Psoas muscle (tissue), 8 donors: ENCODE measurements around the gene TRIM8. TPM values are rescaled to one million over a fixed set of nuclear protein-coding genes. Genes with fewer than 3 reads are reported as not detected.

Experiments
- ATAC-seq, 4 donors: fragments of 200-7000 bp; cut with Tn5 transposase; one replicate each; pipeline ENCODE4 v1.9.1; 2020; ENCODE audit warnings: moderate library complexity in 3 of 4, mild to moderate bottlenecking in 2 of 4
- DNase-seq, 2 donors: peaks; one replicate each; pipeline ENCODE4 v3.0.0-alpha.2; 2020
- H3K27ac ChIP-seq: fragments of 200-600 bp; one replicate; pipeline ENCODE4 v1.8.0; 2022
- H3K27me3 ChIP-seq, 3 donors: fragments of 200-600 bp in 1 of 3; one replicate each; pipeline versions ENCODE4 v1.6.1 to v1.8.0; 2013 to 2022; ENCODE audit warnings: low read length in 2 of 3, mild to moderate bottlenecking in 2 of 3, moderate library complexity in 1 of 3; ENCODE audit not compliant: insufficient read depth in 3 of 3
- H3K36me3 ChIP-seq, 2 donors: fragments of 200-600 bp in 1 of 2; one replicate each; pipeline versions ENCODE4 v1.6.1 to v1.8.0; 2013 to 2022; ENCODE audit warnings: low read depth in 1 of 2, mild to moderate bottlenecking in 1 of 2, moderate library complexity in 1 of 2; ENCODE audit not compliant: insufficient read depth in 1 of 2
- H3K4me1 ChIP-seq: fragments of 200-600 bp; one replicate; pipeline ENCODE4 v1.8.0; 2022
- H3K4me3 ChIP-seq: fragments of 200-600 bp; one replicate; pipeline ENCODE4 v1.8.0; 2022; ENCODE audit warnings: mild to moderate bottlenecking
- H3K9me3 ChIP-seq: fragments of 200-600 bp; one replicate; pipeline ENCODE4 v1.8.0; 2022
- WGBS, 3 donors: extraction: QIAGEN DNeasy Blood & Tissue Kit; methylation state at CpG; one replicate each; pipeline versions ENCODE4 v1.1.6 to v1.1.7; 2013; 5-methylcytosine and 5-hydroxymethylcytosine counted together
- intact Hi-C, 2 donors: fragments of 100-400 bp; cut with DNase I; formaldehyde crosslinking; loops; one replicate each; pipeline versions ENCODE4 v1.11.0 to v1.14.2; 2022
- polyA plus RNA-seq, 3 donors: library from polyadenylated mRNA; stranded (reverse); fragments of 200-250 nt; gene quantifications; one replicate each; pipeline ENCODE4 v1.2.3, GENCODE V29; 2013
- total RNA-seq, 4 donors: library from RNA; stranded (reverse); fragmentation: NEBNext Ultra II Directional in 2 of 4; extraction: Animal tissue kit (Norgen Biotek cat#: 25700) in 2 of 4; gene quantifications; one replicate each; pipeline versions ENCODE4 v1.2.1 to v1.2.4, GENCODE V29; 2021 to 2023
- TF ChIP-seq, protein P1 (sequence below): fragments of 200-600 bp; IDR thresholded peaks from one replicate; pipeline ENCODE4 v1.8.0; 2022; ENCODE audit warnings: antibody characterized with exemption
- donor health status: healthy with polysubstance abuse.
- donor health status: DM: no; HTN: no; CAD: no; lungs with moderate emphysema.
- donor health status: Bipolar disorder and iron deficiency.
- donor health status: healthy.
- donor health status: DM: yes; HTN: yes; CAD: no.
- donor health status: DM: no; HTN: no; CAD: no.
- donor health status: DM: no; HTN: no; CAD: no.
- donor health status: DM: yes; HTN: yes; CAD: no.

The TRIM8 gene
- total and polyA plus RNA-seq, 7 donors, result 57.6 to 166 (median 97.2) TPM

DNA sequence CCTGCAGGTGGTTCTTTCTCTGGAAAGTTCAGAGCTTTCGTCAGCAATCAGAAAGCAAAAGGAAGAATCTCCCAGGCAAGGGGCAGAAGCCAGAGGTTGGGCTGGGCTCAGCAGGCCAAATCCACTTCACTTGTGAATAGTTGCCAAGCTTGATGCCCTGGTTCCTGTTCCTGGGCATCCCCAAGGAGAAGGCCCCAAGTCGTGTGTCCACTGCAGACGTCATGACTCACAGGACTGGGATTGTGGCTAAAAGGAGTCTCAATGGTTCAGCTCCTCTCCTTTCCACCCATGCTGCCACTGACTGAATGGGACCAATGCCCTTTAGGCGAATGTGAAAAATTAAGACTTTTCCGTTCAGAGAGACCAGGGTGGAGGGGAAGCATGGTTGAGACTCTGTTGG is 38.6 kb upstream of the TRIM8 start:
- Histone ChIP-seq H3K27ac (no peak overlapping the region), H3K4me1 (peaks cover 60% of the 10 kb centered on the region), H3K27me3 (no peaks in the 10 kb centered on the region), H3K9me3 (no peaks in the 10 kb centered on the region), H3K4me3 (no peak overlapping the region), H3K36me3 (no peaks in the 10 kb centered on the region)
- DNase-seq (no peak), ATAC-seq (no peak)
- TF ChIP-seq, protein P1, sequence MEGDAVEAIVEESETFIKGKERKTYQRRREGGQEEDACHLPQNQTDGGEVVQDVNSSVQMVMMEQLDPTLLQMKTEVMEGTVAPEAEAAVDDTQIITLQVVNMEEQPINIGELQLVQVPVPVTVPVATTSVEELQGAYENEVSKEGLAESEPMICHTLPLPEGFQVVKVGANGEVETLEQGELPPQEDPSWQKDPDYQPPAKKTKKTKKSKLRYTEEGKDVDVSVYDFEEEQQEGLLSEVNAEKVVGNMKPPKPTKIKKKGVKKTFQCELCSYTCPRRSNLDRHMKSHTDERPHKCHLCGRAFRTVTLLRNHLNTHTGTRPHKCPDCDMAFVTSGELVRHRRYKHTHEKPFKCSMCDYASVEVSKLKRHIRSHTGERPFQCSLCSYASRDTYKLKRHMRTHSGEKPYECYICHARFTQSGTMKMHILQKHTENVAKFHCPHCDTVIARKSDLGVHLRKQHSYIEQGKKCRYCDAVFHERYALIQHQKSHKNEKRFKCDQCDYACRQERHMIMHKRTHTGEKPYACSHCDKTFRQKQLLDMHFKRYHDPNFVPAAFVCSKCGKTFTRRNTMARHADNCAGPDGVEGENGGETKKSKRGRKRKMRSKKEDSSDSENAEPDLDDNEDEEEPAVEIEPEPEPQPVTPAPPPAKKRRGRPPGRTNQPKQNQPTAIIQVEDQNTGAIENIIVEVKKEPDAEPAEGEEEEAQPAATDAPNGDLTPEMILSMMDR, result no peak
- 75 to 79% (median 77%) methylated on average over 5 of the region's 5 CpGs for WGBS, 3 donors
- intact Hi-C loops, result no loop called here

DNA sequence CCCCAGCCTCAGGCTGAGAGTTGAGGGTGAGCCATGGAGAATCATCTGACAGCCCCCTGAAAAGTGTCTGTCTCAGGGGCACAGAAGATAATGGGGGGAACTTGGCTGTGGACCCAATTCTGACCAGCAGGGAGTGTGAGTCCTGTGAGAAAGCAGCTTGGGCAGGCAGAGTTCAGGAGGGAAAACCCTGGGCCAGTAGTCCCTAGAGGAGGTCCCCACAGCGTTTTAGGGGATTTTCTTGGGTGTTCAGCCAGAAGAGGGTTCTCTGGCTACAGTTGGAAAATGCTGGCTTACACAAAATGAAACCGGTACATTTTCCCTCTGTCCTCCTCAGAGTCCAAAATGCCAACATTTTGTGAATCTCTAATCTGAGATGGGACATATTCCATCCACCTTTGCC is 35.8 kb upstream of the TRIM8 start:
- Histone ChIP-seq H3K36me3 (no peaks in the 10 kb centered on the region), H3K4me3 (no peak overlapping the region), H3K9me3 (no peaks in the 10 kb centered on the region), H3K27me3 (no peaks in the 10 kb centered on the region), H3K27ac (no peak overlapping the region), H3K4me1 (peaks cover 49% of the 10 kb centered on the region)
- intact Hi-C loops, result no loop called here
- TF ChIP-seq, protein P1, result no peak
- WGBS, 3 donors, result 46 to 73% (median 62%) methylated on average over 2 of the region's 2 CpGs
- ATAC-seq, result no peak
- no peak for DNase-seq

DNA sequence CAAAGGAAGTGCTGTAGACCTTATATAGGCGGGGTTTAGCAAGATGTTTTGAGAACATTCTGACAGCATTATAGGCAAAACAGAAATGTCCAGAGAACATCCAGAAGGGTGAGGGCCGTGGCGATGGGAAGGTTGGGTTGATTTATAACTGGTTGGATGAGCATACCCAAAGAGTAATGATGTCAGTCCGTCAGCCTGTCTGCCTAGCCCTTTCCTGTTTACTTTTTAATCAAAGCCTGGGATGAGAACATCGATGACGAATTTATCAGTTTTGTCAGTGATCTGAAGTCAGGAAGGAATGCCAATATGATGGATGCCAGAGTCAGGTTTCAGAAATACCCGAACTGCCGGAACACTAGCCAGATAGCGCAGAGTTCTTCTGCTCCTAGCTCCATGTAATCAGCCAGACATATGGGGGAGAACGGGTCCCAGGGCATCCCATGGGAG is 33.8 kb upstream of the TRIM8 start:
- peak overlapping the region; percentile 10 for H3K4me3 ChIP-seq
- 57 to 80% (median 59%) methylated on average over 10 of the region's 10 CpGs for whole genome bisulfite sequencing, 3 donors
- H3K27ac ChIP-seq, result peak overlapping the region; percentile 81
- peak; percentile 1 to 49 (median 9) for ATAC-seq
- peaks cover 43% of the 10 kb centered on the region for H3K4me1 ChIP-seq
- no peaks in the 10 kb centered on the region for H3K9me3 ChIP-seq
- peaks cover 0 to 3% of the 10 kb centered on the region in 2 donors for H3K36me3 ChIP-seq
- H3K27me3 ChIP-seq, result no peaks in the 10 kb centered on the region
- TF ChIP-seq, protein P1, result no peak
- intact Hi-C loops, result no loop called here
- DNase-seq, result no peak

DNA sequence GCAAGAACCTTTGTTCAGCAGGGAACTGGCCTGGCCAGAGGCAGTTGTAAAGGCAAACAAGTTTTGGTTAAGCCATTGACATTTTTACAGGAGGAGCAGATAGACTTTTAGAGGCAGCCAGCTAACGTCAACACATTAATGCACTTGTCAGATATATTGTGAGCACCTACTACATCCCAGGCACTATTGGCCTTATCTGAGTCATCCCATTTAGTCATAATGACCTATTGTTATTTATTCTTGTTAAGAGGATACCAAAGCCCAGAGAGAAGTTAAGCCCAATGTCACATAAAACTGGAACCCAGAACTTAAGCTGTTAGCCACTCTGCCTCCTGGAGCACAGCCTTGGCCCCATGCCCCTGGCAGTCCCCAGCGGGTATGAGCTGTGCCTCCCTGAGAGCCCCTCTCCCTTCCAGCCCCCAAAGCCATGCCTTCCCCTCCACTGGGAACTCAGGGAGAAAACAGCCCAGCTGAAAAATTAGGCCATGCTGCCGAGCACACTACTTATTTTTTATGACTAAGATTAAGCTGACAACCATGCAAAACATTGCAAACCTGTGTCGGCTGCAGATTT is 32.7 kb upstream of the TRIM8 start:
- H3K4me3 ChIP-seq, result no peak overlapping the region
- DNase-seq (no peak), ATAC-seq (no peak)
- peaks cover 0 to 7% of the 10 kb centered on the region in 2 donors for H3K36me3 ChIP-seq
- WGBS, 3 donors, result 43 to 78% (median 45%) methylated on average over 4 of the region's 4 CpGs
- intact Hi-C loops, result no loop called here
- no peaks in the 10 kb centered on the region for H3K27me3 ChIP-seq
- TF ChIP-seq, protein P1, result no peak
- H3K4me1 ChIP-seq, result peaks cover 50% of the 10 kb centered on the region
- H3K9me3 ChIP-seq, result no peaks in the 10 kb centered on the region
- peak overlapping the region; percentile 81 for H3K27ac ChIP-seq

DNA sequence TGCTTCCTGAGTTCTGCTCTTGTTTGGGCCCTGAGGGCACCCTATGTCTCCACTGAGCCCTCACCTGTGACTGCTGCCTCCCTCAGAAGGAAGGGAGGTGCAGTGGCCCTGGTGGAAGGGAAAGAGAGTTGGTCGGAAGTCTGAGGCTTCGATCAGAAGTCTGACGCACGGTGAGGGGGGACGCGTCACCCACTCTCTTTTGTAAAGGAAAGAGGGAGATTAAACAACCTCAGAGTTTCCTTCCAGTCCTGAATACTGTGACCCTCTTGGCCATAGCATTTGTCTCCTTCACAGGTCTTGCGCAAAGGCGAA is 31.4 kb upstream of the TRIM8 start:
- peaks cover 0 to 17% of the 10 kb centered on the region in 2 donors for H3K36me3 ChIP-seq
- 86 to 90% (median 87%) methylated on average over 8 of the region's 8 CpGs for WGBS, 3 donors
- DNase-seq (no peak), ATAC-seq (no peak)
- peaks cover 57% of the 10 kb centered on the region for H3K4me1 ChIP-seq
- intact Hi-C loops, result no loop called here
- no peaks in the 10 kb centered on the region for H3K27me3 ChIP-seq
- TF ChIP-seq, protein P1, result no peak
- H3K4me3 ChIP-seq, result no peak overlapping the region
- H3K27ac ChIP-seq, result peak overlapping the region; percentile 23
- H3K9me3 ChIP-seq, result no peaks in the 10 kb centered on the region
